Esophagus squamous epithelium (tissue), 5 donors: ENCODE results near the gene STK25. TPM values are rescaled to one million over a fixed set of nuclear protein-coding genes. Genes with fewer than 3 reads are reported as not detected.

Experiments
- DNase-seq: peaks from one replicate; lab custom pipeline; 2025; lab: John Stamatoyannopoulos, UW
- H3K27ac ChIP-seq, 4 donors: fragments of 200-600 bp; sonication (generic); one replicate each; pipeline ENCODE4 v1.5.1; 2016 to 2019; ENCODE audit warnings: mild to moderate bottlenecking in 1 of 4
- H3K27me3 ChIP-seq, 4 donors: fragments of 200-600 bp; sonication (generic); 1 replicate in 3 of 4; 2 replicates in 1 of 4; pipeline versions ENCODE4 v1.5.1 to v1.6.0; 2017 to 2021; ENCODE audit warnings: antibody characterized with exemption in 1 of 4
- H3K36me3 ChIP-seq, 3 donors: fragments of 200-600 bp; sonication (generic); one replicate each; pipeline ENCODE4 v1.5.1; 2016 to 2019
- H3K4me1 ChIP-seq, 3 donors: fragments of 200-600 bp; sonication (generic); one replicate each; pipeline ENCODE4 v1.5.1; 2017 to 2019
- H3K4me3 ChIP-seq, 4 donors: fragments of 200-600 bp; sonication (generic); 1 replicate in 3 of 4; 2 replicates in 1 of 4; pipeline ENCODE4 v1.5.1; 2016 to 2019; ENCODE audit warnings: mild to moderate bottlenecking in 2 of 4, moderate library complexity in 1 of 4
- H3K9me3 ChIP-seq, 3 donors: fragments of 200-600 bp; sonication (generic); one replicate each; pipeline ENCODE4 v1.5.1; 2016 to 2019
- POLR2A ChIP-seq, 4 donors: fragments of 450-650 bp; IDR thresholded peaks; one replicate each; pipeline ENCODE4 v1.6.1; 2017; ENCODE audit warnings: antibody characterized with exemption in 4 of 4, mild to moderate bottlenecking in 4 of 4, moderate library complexity in 3 of 4
- WGBS, 2 donors: methylation state at CpG; one replicate each; pipeline ENCODE4 v1.1.5; 2018; 5-methylcytosine and 5-hydroxymethylcytosine counted together
- intact Hi-C: fragments of 100-400 bp; cut with DNase I; formaldehyde crosslinking; loops from one replicate; pipeline ENCODE4 v1.15.0; 2022
- total RNA-seq, 4 donors: library from RNA; depleted of rRNA; stranded (reverse); fragments of >200 nt; gene quantifications; one replicate each; pipeline ENCODE4 v1.1.0, GENCODE V29; 2016
- TF ChIP-seq, protein P1 (sequence below), 6 experiments: fragments of 450-650 bp in 4 of 6; fragments of 200-600 bp in 2 of 6; sonication (generic) in 2 of 6; IDR thresholded peaks; one replicate each; pipeline ENCODE4 v1.5.1; 2016 to 2019; ENCODE audit warnings: antibody characterized with exemption in 6 of 6, mild to moderate bottlenecking in 4 of 6, moderate library complexity in 4 of 6
- donor health status: DM: yes; HTN: yes; CAD: no.

The STK25 gene
- 100 to 1,000 TPM; 137 to 156 (median 140) TPM for total RNA-seq

DNA sequence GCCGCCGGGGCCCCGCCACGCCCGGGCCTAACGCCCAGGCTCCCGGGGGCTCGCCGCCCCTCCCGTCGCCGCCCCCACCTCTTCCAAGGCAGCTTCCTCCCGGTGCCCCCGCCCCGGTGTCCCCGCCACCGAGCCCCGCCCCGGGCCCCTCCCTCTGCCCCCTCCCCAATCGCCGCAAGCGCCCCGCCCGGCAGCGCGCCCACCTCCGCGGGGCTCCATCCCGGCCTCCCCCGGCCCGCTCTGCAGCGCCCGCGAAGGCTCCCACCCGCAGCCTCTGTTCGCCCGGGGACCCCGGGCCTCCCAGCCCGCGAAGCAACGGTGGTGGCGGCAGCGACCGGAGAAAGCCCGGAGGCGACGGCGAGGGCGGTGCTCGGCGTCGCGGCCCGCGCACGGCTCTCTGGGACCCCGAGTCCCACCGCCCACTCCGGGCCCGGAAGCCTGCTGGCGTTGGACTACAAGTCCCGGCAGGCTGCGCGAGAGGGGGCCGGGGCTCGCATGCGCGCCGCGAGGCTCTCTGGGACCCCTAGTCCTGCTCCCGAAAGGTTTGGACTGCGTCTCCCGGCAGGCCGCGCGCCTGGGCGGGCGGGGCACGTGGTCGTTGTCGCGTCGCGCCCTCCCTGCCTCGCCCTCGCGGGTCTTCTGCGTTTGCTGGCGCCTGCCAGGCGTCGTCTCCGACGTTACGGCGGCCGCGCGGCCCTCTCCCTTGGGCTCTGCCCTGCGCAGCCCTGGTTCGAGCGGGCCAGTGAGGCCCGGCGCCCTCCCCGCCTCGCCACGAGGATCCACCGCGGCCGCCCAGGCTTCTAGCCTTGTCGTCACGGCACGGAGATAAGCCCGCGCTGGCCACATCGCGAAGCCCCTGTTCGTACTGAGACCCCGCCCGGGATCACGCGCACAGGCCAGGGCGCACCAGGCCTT lies at the start of gene STK25:
TSS of gene STK25 (minus strand) at position 345 of the 915 bp plus-strand sequence. CDS start 549 bp downstream, outside the sequence.
- Histone ChIP-seq H3K36me3 (peaks cover 0 to 22% (median 0%) of the 10 kb centered on the region in 3 donors), H3K4me1 (peaks cover 6 to 51% (median 31%) of the 10 kb centered on the region in 3 donors), H3K27ac (peak within 1 kb of the TSS; percentile 82 to 96 (median 88)), H3K4me3 (peak within 1 kb of the TSS; percentile 72 to 100 (median 80)), H3K27me3 (no peaks in the 10 kb centered on the region), H3K9me3 (no peaks in the 10 kb centered on the region)
- 0% methylated on average over 1 to 2 of the region's 122 CpGs for WGBS, 2 donors
- peak; percentile 84 for DNase-seq
- TF ChIP-seq POLR2A (IDR thresholded peaks at IDR 0.05): peak in 3 of 4 donors; percentile 8 to 58 (median 39)
- TF ChIP-seq, protein P1, sequence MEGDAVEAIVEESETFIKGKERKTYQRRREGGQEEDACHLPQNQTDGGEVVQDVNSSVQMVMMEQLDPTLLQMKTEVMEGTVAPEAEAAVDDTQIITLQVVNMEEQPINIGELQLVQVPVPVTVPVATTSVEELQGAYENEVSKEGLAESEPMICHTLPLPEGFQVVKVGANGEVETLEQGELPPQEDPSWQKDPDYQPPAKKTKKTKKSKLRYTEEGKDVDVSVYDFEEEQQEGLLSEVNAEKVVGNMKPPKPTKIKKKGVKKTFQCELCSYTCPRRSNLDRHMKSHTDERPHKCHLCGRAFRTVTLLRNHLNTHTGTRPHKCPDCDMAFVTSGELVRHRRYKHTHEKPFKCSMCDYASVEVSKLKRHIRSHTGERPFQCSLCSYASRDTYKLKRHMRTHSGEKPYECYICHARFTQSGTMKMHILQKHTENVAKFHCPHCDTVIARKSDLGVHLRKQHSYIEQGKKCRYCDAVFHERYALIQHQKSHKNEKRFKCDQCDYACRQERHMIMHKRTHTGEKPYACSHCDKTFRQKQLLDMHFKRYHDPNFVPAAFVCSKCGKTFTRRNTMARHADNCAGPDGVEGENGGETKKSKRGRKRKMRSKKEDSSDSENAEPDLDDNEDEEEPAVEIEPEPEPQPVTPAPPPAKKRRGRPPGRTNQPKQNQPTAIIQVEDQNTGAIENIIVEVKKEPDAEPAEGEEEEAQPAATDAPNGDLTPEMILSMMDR (IDR thresholded peaks at IDR 0.05): peak in 1 of 6 experiments; percentile 37
- intact Hi-C loops: no loop called here

DNA sequence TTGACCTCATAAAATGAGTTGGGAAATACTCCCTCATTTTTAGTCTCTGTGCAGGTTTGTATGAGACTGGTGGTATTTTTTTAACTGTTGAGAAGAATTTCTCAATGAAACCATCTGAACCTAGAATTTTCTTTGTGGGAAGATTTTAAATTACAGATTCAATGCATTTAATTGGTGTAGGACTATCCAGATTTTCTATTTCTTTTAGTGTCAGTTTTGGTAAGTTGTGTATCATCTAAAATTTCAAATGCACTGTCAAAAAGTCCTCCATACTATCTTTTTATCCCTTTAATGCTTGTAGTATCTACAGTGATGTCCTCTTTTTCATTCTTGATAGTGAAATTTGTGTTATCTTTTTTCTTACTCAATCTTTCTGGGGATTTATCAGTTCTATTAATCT lies 48.4 kb upstream of the STK25 start:
- Histone ChIP-seq H3K36me3 (no peaks in the 10 kb centered on the region), H3K27me3 (peaks cover 0 to 35% (median 0%) of the 10 kb centered on the region in 4 donors), H3K27ac (no peak overlapping the region), H3K4me1 (peaks cover 19 to 55% (median 21%) of the 10 kb centered on the region in 3 donors), H3K4me3 (no peak overlapping the region), H3K9me3 (peaks cover 0 to 4% (median 0%) of the 10 kb centered on the region in 3 donors)
- no peak for DNase-seq
- no peak for TF ChIP-seq POLR2A (IDR thresholded peaks at IDR 0.05)
- TF ChIP-seq, protein P1 (IDR thresholded peaks at IDR 0.05): no peak
- intact Hi-C loops: no loop called here

DNA sequence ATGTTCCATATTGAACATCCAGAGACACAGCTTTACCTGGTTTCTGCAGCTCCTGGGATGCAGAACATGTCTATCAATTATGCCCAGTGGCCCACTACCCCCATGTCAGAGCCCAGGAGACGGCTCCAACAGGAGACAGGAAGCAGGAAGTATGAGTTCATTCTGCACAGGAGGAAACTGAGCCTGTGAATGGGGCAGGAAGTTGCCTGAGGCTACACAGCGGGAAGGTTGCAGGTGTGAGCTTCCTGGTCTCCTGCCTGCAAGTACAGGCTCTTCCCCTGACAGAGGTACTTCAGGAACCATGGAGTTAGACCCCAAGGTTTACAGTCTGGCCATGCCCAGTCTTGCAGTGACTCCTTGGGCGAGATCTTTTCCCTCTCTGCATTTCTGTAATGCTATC lies 47.3 kb upstream of the STK25 start:
- TF ChIP-seq POLR2A (IDR thresholded peaks at IDR 0.05): no peak
- TF ChIP-seq, protein P1 (IDR thresholded peaks at IDR 0.05): no peak

DNA sequence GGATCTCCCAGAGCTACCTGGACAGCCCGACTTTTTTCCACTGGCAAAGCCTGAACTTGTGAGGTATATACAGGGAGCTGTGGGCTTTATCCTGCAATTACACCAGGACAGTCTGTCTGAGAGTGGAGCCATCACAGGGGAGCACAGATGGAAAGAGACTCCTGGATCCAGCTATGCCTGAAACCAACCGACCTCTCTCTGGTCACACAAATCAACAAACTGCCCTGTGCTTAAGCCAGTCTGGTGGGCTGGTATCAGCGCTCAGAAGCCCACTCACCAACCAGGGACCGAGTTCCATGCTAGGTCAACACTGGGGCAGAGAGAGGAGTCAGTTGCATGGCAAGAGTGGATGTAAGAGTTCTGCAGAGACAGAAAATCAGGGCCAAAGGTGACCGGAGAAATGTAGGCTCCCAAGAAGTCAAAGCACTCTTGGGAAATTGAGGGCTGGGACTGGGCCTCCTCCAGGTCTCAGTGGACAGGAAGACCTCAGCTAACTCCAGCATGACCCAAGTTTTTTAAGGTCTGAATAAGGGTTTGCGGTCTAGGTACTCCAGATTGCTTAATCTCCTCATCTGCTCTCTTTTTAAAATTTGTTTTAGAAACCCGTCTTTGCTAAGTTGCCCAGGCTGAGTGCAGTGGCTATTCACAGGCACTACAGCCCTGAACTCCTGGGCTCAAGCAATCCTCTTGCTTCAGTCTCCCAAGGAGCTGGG lies 46.4 kb upstream of the STK25 start:
- no peak for DNase-seq
- intact Hi-C loops: no loop called here
- no peak overlapping the region for H3K27ac ChIP-seq
- peaks cover 0 to 33% (median 0%) of the 10 kb centered on the region in 4 donors for H3K27me3 ChIP-seq
- H3K4me1 ChIP-seq: peaks cover 4 to 51% (median 4%) of the 10 kb centered on the region in 3 donors
- WGBS, 2 donors: 80 to 87% methylated on average over 5 to 7 of the region's 7 CpGs
- H3K4me3 ChIP-seq: no peak overlapping the region
- no peaks in the 10 kb centered on the region for H3K36me3 ChIP-seq
- no peak for TF ChIP-seq POLR2A (IDR thresholded peaks at IDR 0.05)
- TF ChIP-seq, protein P1 (IDR thresholded peaks at IDR 0.05): no peak
- peaks cover 0 to 4% (median 0%) of the 10 kb centered on the region in 3 donors for H3K9me3 ChIP-seq

More for the DNA sequence above, 47.3 kb upstream of the STK25 start:
- DNase-seq: no peak
- Histone ChIP-seq H3K27ac (peak overlapping the region in 2 of 4 donors; percentile 13 to 38), H3K4me1 (peaks cover 13 to 54% (median 13%) of the 10 kb centered on the region in 3 donors), H3K27me3 (peaks cover 0 to 39% (median 0%) of the 10 kb centered on the region in 4 donors), H3K36me3 (no peaks in the 10 kb centered on the region), H3K4me3 (no peak overlapping the region), H3K9me3 (peaks cover 0 to 4% (median 0%) of the 10 kb centered on the region in 3 donors)
- intact Hi-C loops: no loop called here
- WGBS, 2 donors: 0 to 38% methylated on average over 1 to 3 of the region's 3 CpGs
